GM12878 (cell line): Measurements from ENCODE around the gene SLC12A9. TPM values are rescaled to one million over a fixed set of nuclear protein-coding genes. Genes with fewer than 3 reads are reported as not detected.

Experiments used
- ATAC-seq: fragments of 200-7000 bp; cut with Tn5 transposase; 3 replicates; pipeline ENCODE4 v1.9.1; 2020; ENCODE audit warnings: mild to moderate bottlenecking, moderate library complexity
- BruUV-seq: library from RNA; stranded (reverse); fragments of 400-500 nt; replicated peaks from 2 replicates; lab custom pipeline; 2021; lab: Mats Ljungman, UMichigan
- CTCF ChIA-PET: fragments of 300-600 bp; sonication (Branson Sonifier 250); formaldehyde crosslinking; extraction: SDS; loops from one replicate; lab custom pipeline; 2021; ENCODE audit warnings: inconsistent platforms; lab: Yijun Ruan, JAX
- POLR2A ChIA-PET: fragments of 350-600 bp; formaldehyde crosslinking; extraction: SDS; loops from one replicate; lab custom pipeline; 2021; ENCODE audit warnings: inconsistent platforms; lab: Charles Lee
- RAD21 ChIA-PET: fragments of 300-600 bp; sonication (Branson Sonifier 250); formaldehyde crosslinking; loops from one replicate; lab custom pipeline; 2023; ENCODE audit warnings: antibody characterized with exemption; ENCODE audit not compliant: unreplicated experiment; lab: Charles Lee
- SMC1A ChIA-PET: fragments of 300-600 bp; sonication (Branson Sonifier 250); formaldehyde crosslinking; loops from one replicate; lab custom pipeline; 2023; ENCODE audit not compliant: unreplicated experiment, uncharacterized antibody; lab: Charles Lee
- DNase-seq: peaks from one replicate; pipeline ENCODE4 v3.0.0-alpha.2; 2011; ENCODE audit warnings: low read depth, low spot score
- FAIRE-seq: peaks from 3 replicates; lab custom pipeline; 2011; peaks lifted over from hg19 to GRCh38; lab: Jason Lieb, UNC
- H2AFZ ChIP-seq: 2 replicates; pipeline ENCODE4 v1.6.0; 2011; ENCODE audit warnings: low read depth, low read length, control low read depth; ENCODE audit not compliant: control insufficient read depth
- H3K27ac ChIP-seq: 2 replicates; pipeline ENCODE4 v1.5.1; 2011; ENCODE audit warnings: control low read depth; ENCODE audit not compliant: control insufficient read depth, insufficient read depth
- H3K27me3 ChIP-seq, 2 experiments: replicated peaks in 1 of 2; 2 replicates each; pipeline versions ENCODE4 v1.6.0 to v1.6.1; 2011; ENCODE audit warnings: low read length in 1 of 2; ENCODE audit not compliant: control insufficient read depth in 2 of 2, insufficient read depth in 2 of 2
- H3K36me3 ChIP-seq, 2 experiments: 2 replicates each; pipeline ENCODE4 v1.5.1; 2011; ENCODE audit warnings: low read length in 1 of 2; ENCODE audit not compliant: control insufficient read depth in 2 of 2, insufficient read depth in 2 of 2
- H3K4me1 ChIP-seq: 2 replicates; pipeline ENCODE4 v1.6.1; 2011; ENCODE audit warnings: mild to moderate bottlenecking, low read length, moderate library complexity, mixed read lengths; ENCODE audit not compliant: control insufficient read depth, insufficient read depth
- H3K4me2 ChIP-seq: 2 replicates; pipeline ENCODE4 v1.6.0; 2011; ENCODE audit warnings: control low read depth; ENCODE audit not compliant: control insufficient read depth, insufficient read depth
- H3K4me3 ChIP-seq: fragments of 200-600 bp; sonication (generic); 2 replicates; pipeline ENCODE4 v1.5.1; 2016
- H3K79me2 ChIP-seq: 2 replicates; pipeline ENCODE4 v1.6.0; 2011; ENCODE audit warnings: low read length; ENCODE audit not compliant: control insufficient read depth, insufficient read depth
- H3K9ac ChIP-seq: 2 replicates; pipeline ENCODE4 v1.8.0; 2011; ENCODE audit warnings: low read length, control low read depth, mixed read lengths; ENCODE audit not compliant: control insufficient read depth, insufficient read depth
- H3K9me3 ChIP-seq: replicated peaks from 3 replicates; pipeline ENCODE4 v1.5.1; 2011; ENCODE audit warnings: mild to moderate bottlenecking, low read length; ENCODE audit not compliant: control insufficient read depth, insufficient read depth
- H4K20me1 ChIP-seq: 2 replicates; pipeline ENCODE4 v1.6.0; 2011; ENCODE audit not compliant: control insufficient read depth, insufficient read depth
- BHLHE40 ChIP-seq, 2 experiments: fragments of 450-650 bp in 1 of 2; IDR thresholded peaks; 2 replicates each; pipeline ENCODE4 v1.6.1; 2011 to 2017; ENCODE audit warnings: low read depth in 2 of 2, borderline replicate concordance in 1 of 2, improper control_type of control experiment in 1 of 2, low read length in 1 of 2, mild to moderate bottlenecking in 1 of 2
- CREB1 ChIP-seq: IDR thresholded peaks from 2 replicates; pipeline ENCODE4 v1.6.1; 2012; ENCODE audit warnings: low read depth, mild to moderate bottlenecking, inconsistent platforms
- CREM ChIP-seq: IDR thresholded peaks from 2 replicates; pipeline ENCODE4 v1.6.1; 2014; ENCODE audit warnings: antibody characterized with exemption, low read depth
- EGR1 ChIP-seq, 2 experiments: IDR thresholded peaks; 1 replicate in 1 of 2; 2 replicates in 1 of 2; pipeline ENCODE4 v1.6.1; 2011 to 2012; ENCODE audit warnings: low read depth in 2 of 2, low read length in 2 of 2, borderline replicate concordance in 1 of 2, mild to moderate bottlenecking in 1 of 2, moderate library complexity in 1 of 2
- HCFC1 ChIP-seq: fragments of 150-350 bp; IDR thresholded peaks from 2 replicates; pipeline ENCODE4 v1.6.1; 2014; ENCODE audit warnings: low read length
- IKZF2 ChIP-seq, 2 experiments: fragments of 450-650 bp; IDR thresholded peaks; 2 replicates each; pipeline ENCODE4 v1.6.1; 2017; ENCODE audit warnings: mild to moderate bottlenecking in 2 of 2, moderate library complexity in 2 of 2
- MAX ChIP-seq: IDR thresholded peaks from 2 replicates; pipeline ENCODE4 v1.6.1; 2012; ENCODE audit warnings: low read depth, low read length, improper control_type of control experiment
- MTA3 ChIP-seq: IDR thresholded peaks from 2 replicates; pipeline ENCODE4 v1.6.1; 2012; ENCODE audit warnings: low read length, inconsistent platforms, borderline replicate concordance
- MXI1 ChIP-seq: fragments of 150-350 bp; IDR thresholded peaks from 2 replicates; pipeline ENCODE4 v1.6.1; 2011; ENCODE audit warnings: low read depth, mild to moderate bottlenecking, inconsistent platforms, low read length, improper control_type of control experiment
- NR2F1 ChIP-seq: fragments of 450-650 bp; conservative IDR thresholded peaks from 2 replicates; pipeline ENCODE4 v1.6.1; 2017; ENCODE audit warnings: mild to moderate bottlenecking
- PKNOX1 ChIP-seq: fragments of 450-650 bp; IDR thresholded peaks from 2 replicates; pipeline ENCODE4 v1.6.1; 2016; ENCODE audit warnings: mild to moderate bottlenecking
- RAD51 ChIP-seq: fragments of 450-650 bp; IDR thresholded peaks from 2 replicates; pipeline ENCODE4 v1.6.1; 2016; ENCODE audit warnings: moderate library complexity, mild to moderate bottlenecking, inconsistent platforms
- RUNX3 ChIP-seq: IDR thresholded peaks from 2 replicates; pipeline ENCODE4 v1.6.1; 2012; ENCODE audit warnings: low read length, inconsistent platforms
- TARDBP ChIP-seq: IDR thresholded peaks from 2 replicates; pipeline ENCODE4 v1.6.1; 2016; ENCODE audit warnings: borderline replicate concordance
- TCF3 ChIP-seq: IDR thresholded peaks from 2 replicates; pipeline ENCODE4 v1.6.1; 2012; ENCODE audit warnings: low read depth, mild to moderate bottlenecking, low read length, borderline replicate concordance; ENCODE audit not compliant: insufficient read depth
- USF2 ChIP-seq: IDR thresholded peaks from 2 replicates; pipeline ENCODE4 v1.6.1; 2011; ENCODE audit warnings: low read depth, low read length, improper control_type of control experiment, borderline replicate concordance
- YY1 ChIP-seq: IDR thresholded peaks from 2 replicates; pipeline ENCODE4 v1.6.1; 2011; ENCODE audit warnings: low read depth, mild to moderate bottlenecking, low read length
- ZBTB33 ChIP-seq: fragments of 450-650 bp; IDR thresholded peaks from 2 replicates; pipeline ENCODE4 v1.6.1; 2017; ENCODE audit warnings: mild to moderate bottlenecking
- ZSCAN29 ChIP-seq: fragments of 450-650 bp; IDR thresholded peaks from 2 replicates; pipeline ENCODE4 v1.6.1; 2017; ENCODE audit warnings: mild to moderate bottlenecking, moderate library complexity
- WGBS: methylation state at CpG from one replicate; pipeline ENCODE4 v1.1.6; 2016; ENCODE audit warnings: low lambda C conversion rate; ENCODE audit not compliant: insufficient replicate concordance, insufficient coverage; ENCODE audit errors: missing lambda C conversion rate; 5-methylcytosine and 5-hydroxymethylcytosine counted together
- in situ Hi-C: fragments of 300-500 bp; cut with MboI; formaldehyde crosslinking; loops from 9 replicates; pipeline ENCODE4 v1.14.3; 2018; ENCODE audit warnings: mixed read lengths
- intact Hi-C: fragments of 100-400 bp; cut with micrococcal nuclease; formaldehyde crosslinking; loops from one replicate; pipeline ENCODE4 v1.14.2; 2022; ENCODE audit not compliant: unreplicated experiment
- polyA plus RNA-seq, 11 experiments: library from polyadenylated mRNA; depleted of rRNA in 4 of 11; unstranded in 6 of 11; stranded (reverse) in 5 of 11; fragments of >200 nt; fragmentation: Nextera tagmentation in 4 of 11; fragmentation: Illumina TruSeq in 1 of 11; extraction: Ambion mirVana in 4 of 11; extraction: Trizol in 1 of 11; gene quantifications; 1 replicate in 1 of 11; 2 replicates in 10 of 11; pipeline versions ENCODE4 v1.2.1 to v1.2.3, GENCODE V29; 2011 to 2016; ENCODE audit warnings: inconsistent platforms in 2 of 11, missing spikeins in 2 of 11, low read depth in 1 of 11
- total RNA-seq, 4 experiments: library from RNA; depleted of rRNA in 3 of 4; stranded (reverse); fragments of >200 nt in 3 of 4; fragmentation: Illumina TruSeq in 1 of 4; extraction: Trizol in 1 of 4; gene quantifications; 2 replicates each; pipeline versions ENCODE4 v1.2.1 to v1.2.3, GENCODE V29; 2013 to 2021

The SLC12A9 gene
- total and polyA plus RNA-seq, 10 of the 15 experiments (the other 5 are each of a cell fraction or from before 2014, with no cell fraction given), result 0.24 to 18.5 (median 9.4) TPM

GRCh38 chr7:100837099-100837836 lies 15.2 kb upstream of the SLC12A9 start:
- intact Hi-C loops (loop anchor here (5.0 kb wide), 1 partner anchor 35 kb away; no protein-coding TSS in a partner anchor), in situ Hi-C loops (no loop called here)
- no peaks in the 10 kb centered on the region for H3K79me2 ChIP-seq
- H3K4me3 ChIP-seq, result 0 out of 2 replicates have a peak overlapping the region, but pooled peaks have one; percentile 5
- H3K27ac ChIP-seq, result no peak overlapping the region
- H3K4me1 ChIP-seq, result no peaks in the 10 kb centered on the region; the same call in 1 of the 2 replicates
- H3K9me3 ChIP-seq, result no peaks in the 10 kb centered on the region
- POLR2A ChIA-PET, result no interaction called here
- peak; percentile 97 for ATAC-seq
- SMC1A ChIA-PET, result no interaction called here
- H3K9ac ChIP-seq, result no peak overlapping the region; the same call in 1 of the 2 replicates
- H2AFZ ChIP-seq, result peak overlapping the region; percentile 100
- CTCF ChIA-PET, result no interaction called here
- no peaks in the 10 kb centered on the region for H3K27me3 ChIP-seq
- 19% methylated on average over 37 of the region's 37 CpGs for WGBS
- no TSS peak for BruUV-seq
- H3K36me3 ChIP-seq, result no peaks in the 10 kb centered on the region
- peak; percentile 59 for FAIRE-seq
- peak overlapping the region; percentile 98 for H3K4me2 ChIP-seq
- no peaks in the 10 kb centered on the region for H4K20me1 ChIP-seq
- peak; percentile 31 for DNase-seq
- RAD21 ChIA-PET, result no interaction called here
- peak; percentile 54; the same call in 1 of the 2 replicates for TF ChIP-seq CREB1
- peak; percentile 99 for TF ChIP-seq YY1
- peak in 1 of 2 experiments; percentile 28; a peak in 1 of 3 replicates for TF ChIP-seq EGR1 (IDR thresholded peaks at IDR 0.05; ENCODE audit: borderline replicate concordance in 1 of 2, low read depth in 2 of 2, low read length in 2 of 2)
- TF ChIP-seq IKZF2 (IDR thresholded peaks at IDR 0.05), result peak; percentile 48 to 62; a peak in 2 of 4 replicates
- TF ChIP-seq BHLHE40 (IDR thresholded peaks at IDR 0.05; ENCODE audit: borderline replicate concordance in 1 of 2, low read depth in 2 of 2, low read length in 1 of 2), result peak; percentile 81 to 89
- TF ChIP-seq USF2, result peak; percentile 71
- TF ChIP-seq MAX, result peak; percentile 78; the same call in 1 of the 2 replicates
- TF ChIP-seq RAD51, result peak; percentile 90
- peak; percentile 27; the same call in 1 of the 2 replicates for TF ChIP-seq PKNOX1
- TF ChIP-seq MXI1, result no peak
- no peak for TF ChIP-seq ZBTB33
- TF ChIP-seq HCFC1, result peak; percentile 71
- TF ChIP-seq NR2F1, result 0 out of 2 replicates have a peak, but pooled peaks have one; percentile 28
- peak; percentile 71 for TF ChIP-seq TARDBP
- no peak for TF ChIP-seq ZSCAN29
- TF ChIP-seq TCF3, result no peak
- TF ChIP-seq CREM, result peak; percentile 47; the same call in 1 of the 2 replicates
- TF ChIP-seq MTA3, result no peak
- TF ChIP-seq RUNX3, result peak; percentile 96
